Dermis blood vessel endothelial cell (primary cell): ENCODE data around the gene TMEM255B. TPM values are rescaled to one million over a fixed set of nuclear protein-coding genes. Genes with fewer than 3 reads are reported as not detected.

Experiments
- DNase-seq: peaks from one replicate; pipeline ENCODE4 v3.0.0; 2010
- total RNA-seq: library from RNA; depleted of rRNA; stranded (reverse); fragments of >200 nt; gene quantifications from 2 replicates; pipeline ENCODE4 v1.2.3, GENCODE V29; 2014

The TMEM255B gene
- total RNA-seq, 1 donor from 2014 or later: 72.3 TPM

- DNase-seq: no peak
Measured at GRCh38 chr13:113805431-113806103, 46.5 kb downstream of the TMEM255B start.

- no peak for DNase-seq
Measured at GRCh38 chr13:113806104-113806471, 47.1 kb downstream of the TMEM255B start.

GRCh38 chr13:113806526-113806925 lies 47.5 kb downstream of the TMEM255B start:
- no peak for DNase-seq

- DNase-seq: no peak
Measured at GRCh38 chr13:113808058-113808834, 49.2 kb downstream of the TMEM255B start.

- no peak for DNase-seq
Measured at GRCh38 chr13:113809934-113810333, 50.9 kb downstream of the TMEM255B start.

- DNase-seq: no peak
Measured at GRCh38 chr13:113810640-113811039, 51.6 kb downstream of the TMEM255B start.

- DNase-seq: no peak
Measured at GRCh38 chr13:113811081-113811928, 52.3 kb downstream of the TMEM255B start.

GRCh38 chr13:113812178-113813040 lies 53.4 kb downstream of the TMEM255B start:
- no peak for DNase-seq

GRCh38 chr13:113813070-113813748 lies 54.2 kb downstream of the TMEM255B start:
- DNase-seq: no peak

- peak; percentile 22 for DNase-seq
Measured at GRCh38 chr13:113813749-113814434, 54.9 kb downstream of the TMEM255B start.

- no peak for DNase-seq
Measured at GRCh38 chr13:113814435-113814821, 55.4 kb downstream of the TMEM255B start.

- peak; percentile 61 for DNase-seq
Measured at GRCh38 chr13:113815151-113816058, 56.4 kb downstream of the TMEM255B start.

- peak; percentile 32 for DNase-seq
Measured at GRCh38 chr13:113816254-113816929, 57.4 kb downstream of the TMEM255B start.

- DNase-seq: peak; percentile 92
Measured at GRCh38 chr13:113816946-113817859, 58.2 kb downstream of the TMEM255B start.

- no peak for DNase-seq
Measured at GRCh38 chr13:113817860-113818691, 59.0 kb downstream of the TMEM255B start.

GRCh38 chr13:113818700-113819295 lies 59.8 kb downstream of the TMEM255B start:
- no peak for DNase-seq

- DNase-seq: no peak
Measured at GRCh38 chr13:113819341-113819730, 60.3 kb downstream of the TMEM255B start.
